Esophagus (tissue), 2 donors: ENCODE measurements around the gene SEPTIN5. TPM values are rescaled to one million over a fixed set of nuclear protein-coding genes. Genes with fewer than 3 reads are reported as not detected.
A peak's percentile ranks its signal among the peaks of the same experiment; 100 is the strongest.
"Not testable (repeated sequence)": the region's sequence is repeated elsewhere in the genome, so short reads cannot be mapped to it uniquely, and the experiment has no call there.

Experiments used
- H3K27ac ChIP-seq, 2 donors: one replicate each; pipeline ENCODE4 v1.5.1; 2013; ENCODE audit warnings: low read depth in 2 of 2, mild to moderate bottlenecking in 2 of 2, inconsistent platforms in 1 of 2, low read length in 1 of 2, moderate library complexity in 1 of 2
- H3K27me3 ChIP-seq, 2 donors: one replicate each; pipeline ENCODE4 v1.6.1; 2013; ENCODE audit warnings: low read length in 2 of 2, control low read depth in 1 of 2, mild to moderate bottlenecking in 1 of 2; ENCODE audit not compliant: insufficient read depth in 2 of 2, control insufficient read depth in 1 of 2
- H3K36me3 ChIP-seq, 2 donors: one replicate each; pipeline ENCODE4 v1.6.1; 2013; ENCODE audit warnings: low read length in 1 of 2; ENCODE audit not compliant: control insufficient read depth in 2 of 2, insufficient read depth in 2 of 2
- H3K4me1 ChIP-seq, 2 donors: one replicate each; pipeline ENCODE4 v1.6.1; 2013; ENCODE audit warnings: low read length in 1 of 2; ENCODE audit not compliant: control insufficient read depth in 2 of 2, insufficient read depth in 2 of 2
- H3K4me3 ChIP-seq, 2 donors: one replicate each; pipeline ENCODE4 v1.5.1; 2013; ENCODE audit warnings: low read length in 2 of 2, mild to moderate bottlenecking in 2 of 2, low read depth in 1 of 2, moderate library complexity in 1 of 2
- H3K9me3 ChIP-seq, 2 donors: one replicate each; pipeline ENCODE4 v1.6.1; 2013; ENCODE audit warnings: mild to moderate bottlenecking in 2 of 2, low read depth in 1 of 2, low read length in 1 of 2, moderate library complexity in 1 of 2; ENCODE audit not compliant: control insufficient read depth in 2 of 2, insufficient read depth in 1 of 2
- WGBS, 2 donors: extraction: QIAGEN DNeasy Blood & Tissue Kit; methylation state at CpG; one replicate each; pipeline ENCODE4 v1.1.7; 2013; 5-methylcytosine and 5-hydroxymethylcytosine counted together
- polyA plus RNA-seq, 2 donors: library from polyadenylated mRNA; stranded (reverse); fragments of 200-250 nt; gene quantifications; one replicate each; pipeline ENCODE4 v1.2.3, GENCODE V29; 2013
- donor health status: healthy with polysubstance abuse.
- donor health status: Bipolar disorder and iron deficiency.

SEPTIN5 gene
- polyA plus RNA-seq, 2 donors, result 40.8 to 51.8 TPM

DNA sequence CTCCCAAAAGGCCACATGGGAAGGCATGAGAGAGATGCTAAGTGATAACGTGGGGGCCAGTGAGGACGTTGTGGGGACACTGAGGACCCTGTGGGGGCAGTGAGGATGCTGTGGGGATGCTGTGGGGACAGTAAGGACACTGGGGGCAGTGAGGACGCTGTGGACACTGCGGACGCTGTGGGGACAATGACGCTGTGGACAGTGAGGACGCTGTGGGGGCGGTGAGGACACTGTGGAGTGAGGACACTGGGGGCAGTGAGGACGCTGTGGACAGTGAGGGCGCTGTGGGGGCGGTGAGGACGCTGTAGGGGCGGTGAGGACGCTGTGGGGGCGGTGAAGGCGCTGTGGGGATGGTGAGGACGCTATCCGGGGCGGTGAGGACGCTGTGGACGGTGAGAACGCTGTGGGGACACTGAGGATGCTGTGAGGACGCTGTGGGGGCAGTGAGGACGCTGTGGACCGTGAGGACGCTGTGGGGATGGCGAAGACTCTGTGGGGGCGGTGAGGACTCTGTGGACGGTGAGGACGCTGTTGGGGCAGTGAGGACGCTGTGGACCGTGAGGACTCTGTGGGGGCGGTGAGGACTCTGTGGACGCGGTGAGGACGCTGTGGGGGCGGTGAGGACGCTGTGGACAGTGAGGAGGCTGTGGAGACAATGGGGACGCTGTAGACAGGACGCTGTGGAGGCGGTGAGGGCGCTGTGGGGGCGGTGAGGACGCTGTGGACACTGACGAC is 10.8 kb downstream of the SEPTIN5 start:
- H3K27me3 ChIP-seq, result peaks cover 0 to 5% of the 10 kb centered on the region in 2 donors
- H3K27ac ChIP-seq, result no peak overlapping the region
- WGBS, 2 donors, result 72 to 74% methylated on average over 45 of the region's 45 CpGs
- no peak overlapping the region for H3K4me3 ChIP-seq
- H3K4me1 ChIP-seq, result peaks cover 0 to 20% of the 10 kb centered on the region in 2 donors
- peaks cover 3 to 24% of the 10 kb centered on the region in 2 donors for H3K36me3 ChIP-seq
- peaks cover 0 to 11% of the 10 kb centered on the region in 2 donors for H3K9me3 ChIP-seq

DNA sequence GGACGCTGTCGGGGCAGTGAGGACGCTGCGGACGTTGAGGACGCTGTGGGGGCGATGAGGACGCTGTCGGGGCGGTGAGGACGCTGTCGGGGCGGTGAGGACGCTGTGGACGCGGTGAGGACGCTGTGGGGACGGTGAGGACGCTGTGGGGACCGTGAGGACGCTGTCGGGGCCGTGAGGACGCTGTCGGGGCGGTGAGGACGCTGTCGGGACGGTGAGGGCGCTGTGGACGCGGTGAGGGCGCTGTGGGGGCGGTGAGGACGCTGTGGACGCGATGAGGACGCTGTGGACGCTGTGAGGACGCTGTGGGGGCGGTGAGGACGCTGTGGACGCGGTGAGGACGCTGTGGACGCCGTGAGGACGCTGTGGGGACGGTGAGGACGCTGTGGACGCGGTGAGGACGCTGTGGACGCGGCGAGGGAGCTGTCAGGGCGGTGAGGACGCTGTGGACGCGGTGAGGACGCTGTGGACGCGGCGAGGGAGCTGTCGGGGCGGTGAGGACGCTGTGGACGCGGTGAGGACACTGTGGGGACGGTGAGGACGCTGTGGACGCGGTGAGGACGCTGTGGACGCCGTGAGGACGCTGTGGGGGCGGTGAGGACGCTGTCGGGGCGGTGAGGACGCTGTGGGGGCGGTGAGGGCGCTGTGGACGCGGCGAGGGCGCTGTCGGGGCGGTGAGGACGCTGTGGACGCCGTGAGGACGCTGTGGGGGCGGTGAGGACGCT is 11.9 kb downstream of the SEPTIN5 start:
- peaks cover 0 to 20% of the 10 kb centered on the region in 2 donors for H3K4me1 ChIP-seq
- peaks cover 0 to 11% of the 10 kb centered on the region in 2 donors for H3K9me3 ChIP-seq
- 83 to 87% methylated on average over 96 of the region's 96 CpGs for WGBS, 2 donors
- H3K36me3 ChIP-seq, result peaks cover 3 to 16% of the 10 kb centered on the region in 2 donors
- H3K27me3 ChIP-seq, H3K4me3 ChIP-seq, H3K27ac ChIP-seq: not testable (repeated sequence)

DNA sequence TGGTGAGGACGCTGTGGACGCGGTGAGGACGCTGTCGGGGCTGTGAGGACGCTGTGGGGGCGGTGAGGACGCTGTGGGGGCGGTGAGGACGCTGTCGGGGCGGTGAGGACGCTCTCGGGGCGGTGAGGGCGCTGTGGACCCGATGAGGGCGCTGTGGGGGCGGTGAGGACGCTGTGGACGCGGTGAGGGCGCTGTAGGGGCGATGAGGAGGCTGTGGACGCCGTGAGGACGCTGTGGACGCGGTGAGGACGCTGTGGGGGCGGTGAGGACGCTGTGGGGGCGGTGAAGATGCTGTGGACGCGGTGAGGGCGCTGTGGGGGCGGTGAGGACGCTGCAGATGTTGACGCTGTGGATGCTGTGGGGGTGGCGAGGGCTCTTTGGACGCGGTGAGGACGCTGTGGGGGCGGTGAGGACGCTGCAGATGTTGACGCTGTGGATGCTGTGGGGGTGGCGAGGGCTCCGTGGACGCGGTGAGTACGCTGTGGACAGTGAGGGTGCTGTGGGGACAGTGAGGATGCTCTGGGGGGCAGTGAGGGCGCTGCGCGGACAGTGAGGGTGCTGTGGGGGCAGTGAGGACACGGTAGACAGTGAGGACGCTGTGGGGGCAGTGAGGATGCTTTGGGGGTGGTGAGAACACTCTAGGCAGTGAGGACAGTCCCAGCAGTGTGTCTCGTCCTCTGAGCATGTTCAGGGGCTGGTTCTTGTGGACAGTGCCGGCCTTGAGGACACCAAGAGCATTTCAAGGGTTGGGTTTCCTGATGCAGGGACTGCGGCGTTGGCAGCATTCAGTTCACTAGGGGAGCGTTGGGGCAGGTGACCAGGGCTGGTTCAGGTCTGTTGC is 13.2 kb downstream of the SEPTIN5 start:
- H3K9me3 ChIP-seq, result peaks cover 0 to 7% of the 10 kb centered on the region in 2 donors
- no peak overlapping the region for H3K27ac ChIP-seq
- peaks cover 0 to 4% of the 10 kb centered on the region in 2 donors for H3K27me3 ChIP-seq
- H3K4me1 ChIP-seq, result peaks cover 0 to 18% of the 10 kb centered on the region in 2 donors
- 67 to 68% methylated on average over 60 to 61 of the region's 61 CpGs for WGBS, 2 donors
- H3K36me3 ChIP-seq, result peaks cover 0 to 7% of the 10 kb centered on the region in 2 donors
- no peak overlapping the region for H3K4me3 ChIP-seq

DNA sequence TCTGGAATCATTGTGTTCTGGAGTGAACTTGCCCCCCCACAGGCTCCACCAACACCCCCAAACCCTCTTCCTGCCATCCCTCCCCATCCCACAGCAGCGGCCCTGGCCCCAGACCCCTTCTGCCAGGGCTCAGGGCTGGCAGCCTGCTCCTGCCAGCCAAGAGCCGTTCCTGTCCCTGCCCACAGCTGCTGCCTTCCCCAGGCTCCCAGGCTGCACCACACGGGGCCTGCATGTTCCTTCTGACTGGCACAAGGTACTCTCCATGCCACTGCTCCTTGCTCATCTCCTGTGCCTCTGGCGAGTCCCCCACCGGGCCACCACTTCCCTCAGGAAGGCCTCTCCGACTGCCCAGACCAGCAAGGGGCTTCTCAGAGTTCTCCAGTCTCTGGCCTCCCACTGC is 14.0 kb downstream of the SEPTIN5 start:
- Histone ChIP-seq H3K27ac (no peak overlapping the region), H3K36me3 (no peaks in the 10 kb centered on the region), H3K9me3 (peaks cover 0 to 5% of the 10 kb centered on the region in 2 donors), H3K4me1 (peaks cover 0 to 11% of the 10 kb centered on the region in 2 donors), H3K4me3 (no peak overlapping the region), H3K27me3 (no peaks in the 10 kb centered on the region)
- 68 to 71% methylated on average over 6 of the region's 6 CpGs for WGBS, 2 donors

DNA sequence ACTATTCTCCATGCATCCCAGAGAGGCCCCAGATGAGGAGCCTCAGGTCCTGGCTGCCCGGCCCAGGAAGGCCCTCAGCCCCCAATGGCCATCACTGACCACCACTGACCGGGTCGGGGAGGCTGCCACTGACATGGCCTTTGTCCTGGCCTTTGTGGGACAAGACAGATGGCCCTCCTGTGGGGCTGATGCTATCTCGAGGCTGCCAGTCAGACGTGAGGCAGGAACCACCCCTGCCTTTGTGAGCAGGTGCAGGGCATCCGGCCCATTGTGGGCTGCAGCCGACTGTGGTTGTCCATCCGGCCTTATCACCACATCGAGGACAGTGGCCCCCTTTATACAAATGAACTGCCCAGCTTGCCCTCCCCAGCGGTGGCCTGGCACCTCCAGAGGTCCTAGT is 14.5 kb downstream of the SEPTIN5 start:
- H3K4me3 ChIP-seq, result no peak overlapping the region
- H3K27ac ChIP-seq, result no peak overlapping the region
- H3K27me3 ChIP-seq, result no peaks in the 10 kb centered on the region
- peaks cover 0 to 5% of the 10 kb centered on the region in 2 donors for H3K9me3 ChIP-seq
- no peaks in the 10 kb centered on the region for H3K36me3 ChIP-seq
- WGBS, 2 donors, result 66 to 67% methylated on average over 10 of the region's 10 CpGs
- H3K4me1 ChIP-seq, result peaks cover 0 to 6% of the 10 kb centered on the region in 2 donors

DNA sequence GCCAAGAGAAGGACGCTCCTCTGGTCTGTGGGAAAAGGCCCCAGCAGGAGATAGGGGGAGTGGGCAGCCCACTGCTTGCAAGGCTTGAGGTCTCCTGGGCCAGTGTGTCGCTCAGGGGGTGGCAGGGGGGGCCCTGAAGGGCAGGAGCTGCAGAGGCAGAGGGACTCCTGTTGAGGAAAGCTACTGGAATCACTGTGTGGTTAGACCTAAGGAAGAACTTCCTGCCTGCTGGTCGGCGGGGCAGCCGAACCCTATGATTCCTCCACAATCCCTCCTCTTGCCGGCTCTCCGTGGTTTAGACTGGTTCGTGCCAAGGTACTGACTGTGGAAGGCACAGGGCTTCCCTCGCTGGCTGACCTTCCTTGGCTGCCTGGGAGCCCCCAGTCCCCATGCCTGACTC is 15.2 kb downstream of the SEPTIN5 start:
- H3K27ac ChIP-seq, result no peak overlapping the region
- no peak overlapping the region for H3K4me3 ChIP-seq
- whole genome bisulfite sequencing, 2 donors, result 72 to 83% methylated on average over 9 of the region's 9 CpGs
- no peaks in the 10 kb centered on the region for H3K27me3 ChIP-seq
- peaks cover 0 to under 1% of the 10 kb centered on the region in 2 donors for H3K4me1 ChIP-seq
- peaks cover 0 to 5% of the 10 kb centered on the region in 2 donors for H3K9me3 ChIP-seq
- no peaks in the 10 kb centered on the region for H3K36me3 ChIP-seq

DNA sequence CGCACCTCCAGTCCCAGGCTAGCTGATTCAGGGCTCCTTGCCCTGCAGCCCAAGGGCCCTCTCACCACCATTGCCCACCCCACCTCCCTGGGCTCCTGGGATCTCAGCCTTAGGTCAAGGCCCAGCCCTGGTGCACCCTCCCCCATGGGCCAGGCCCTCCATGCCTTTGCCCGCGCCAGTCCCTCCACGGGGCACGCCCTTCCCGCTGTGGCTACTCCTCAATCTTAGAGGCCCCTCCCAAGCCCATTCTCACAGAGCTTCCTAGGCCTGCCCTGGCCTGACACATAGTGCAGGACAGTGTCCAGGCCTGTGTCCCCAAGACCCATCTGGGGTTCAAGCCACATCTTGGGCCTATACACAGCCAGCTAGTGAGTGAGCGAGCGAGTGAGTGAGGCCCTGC is 15.9 kb downstream of the SEPTIN5 start:
- no peak overlapping the region for H3K4me3 ChIP-seq
- 81 to 91% methylated on average over 8 of the region's 8 CpGs for WGBS, 2 donors
- H3K4me1 ChIP-seq, result no peaks in the 10 kb centered on the region
- H3K9me3 ChIP-seq, result peaks cover 0 to 1% of the 10 kb centered on the region in 2 donors
- no peaks in the 10 kb centered on the region for H3K36me3 ChIP-seq
- H3K27me3 ChIP-seq, result no peaks in the 10 kb centered on the region
- H3K27ac ChIP-seq, result no peak overlapping the region

DNA sequence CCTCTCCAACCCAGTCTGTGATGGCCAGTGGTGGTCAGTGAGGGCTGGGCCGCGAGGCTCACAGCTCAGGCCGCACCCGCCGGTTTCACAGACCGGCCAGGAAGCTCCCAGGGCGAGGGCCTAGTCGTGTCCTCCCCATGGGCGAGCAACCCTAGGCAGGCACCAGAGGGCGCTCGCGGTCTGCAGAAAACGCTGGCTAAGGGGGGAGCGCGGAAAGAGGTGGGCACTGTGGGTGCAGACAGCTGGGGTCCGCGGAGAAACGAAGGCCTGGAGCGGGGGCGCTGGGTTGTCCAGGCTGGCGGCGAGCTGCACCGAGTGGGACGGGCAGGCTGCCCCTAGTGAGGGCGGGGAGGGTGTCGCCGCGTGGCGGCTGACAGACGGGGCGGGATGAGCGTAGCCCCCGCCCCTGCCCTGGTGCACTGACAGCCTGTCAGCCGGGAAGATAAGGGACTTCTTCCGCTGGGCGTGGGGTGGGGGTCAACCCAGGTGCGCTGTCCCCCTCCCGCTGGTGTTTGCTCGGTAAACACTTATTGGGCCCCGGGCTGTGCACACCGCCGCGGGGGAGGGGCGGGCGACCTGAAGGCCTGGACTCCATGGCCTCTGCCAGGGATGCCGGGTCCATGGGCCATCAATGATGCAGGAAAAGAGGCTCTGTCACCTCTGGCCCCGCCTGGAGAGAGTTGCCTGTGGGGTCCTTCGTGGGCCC is 16.5 kb downstream of the SEPTIN5 start:
- no peaks in the 10 kb centered on the region for H3K27me3 ChIP-seq

More for the DNA sequence above, 16.5 kb downstream of the SEPTIN5 start:
- H3K9me3 ChIP-seq, result no peaks in the 10 kb centered on the region
- H3K27ac ChIP-seq, result no peak overlapping the region
- H3K36me3 ChIP-seq, result no peaks in the 10 kb centered on the region
- no peaks in the 10 kb centered on the region for H3K4me1 ChIP-seq
- WGBS, 2 donors, result 3 to 4% methylated on average over 45 to 48 of the region's 48 CpGs
- H3K4me3 ChIP-seq, result peak overlapping the region in 1 of 2 donors; percentile 1
